OCI-LY3 (cell line): Measurements from ENCODE around the gene ATP2C1.

Experiments used
- EZH2phosphoT487 ChIP-seq: fragments of 200-600 bp; shearing (Covaris generic); IDR thresholded peaks from 2 replicates; pipeline ENCODE4 v1.6.1; 2018; ENCODE audit warnings: antibody characterized with exemption, mixed run types, low read depth
- TF ChIP-seq, protein P1 (sequence below): fragments of 200-600, 300-600 bp; sonication (generic); IDR thresholded peaks from 2 replicates; pipeline ENCODE4 v1.5.1; 2014; ENCODE audit warnings: antibody characterized with exemption, low read length, low read depth

GRCh38 chr3:130878464-130878863, 15.4 kb upstream of the ATP2C1 start:
- TF ChIP-seq, protein P1, sequence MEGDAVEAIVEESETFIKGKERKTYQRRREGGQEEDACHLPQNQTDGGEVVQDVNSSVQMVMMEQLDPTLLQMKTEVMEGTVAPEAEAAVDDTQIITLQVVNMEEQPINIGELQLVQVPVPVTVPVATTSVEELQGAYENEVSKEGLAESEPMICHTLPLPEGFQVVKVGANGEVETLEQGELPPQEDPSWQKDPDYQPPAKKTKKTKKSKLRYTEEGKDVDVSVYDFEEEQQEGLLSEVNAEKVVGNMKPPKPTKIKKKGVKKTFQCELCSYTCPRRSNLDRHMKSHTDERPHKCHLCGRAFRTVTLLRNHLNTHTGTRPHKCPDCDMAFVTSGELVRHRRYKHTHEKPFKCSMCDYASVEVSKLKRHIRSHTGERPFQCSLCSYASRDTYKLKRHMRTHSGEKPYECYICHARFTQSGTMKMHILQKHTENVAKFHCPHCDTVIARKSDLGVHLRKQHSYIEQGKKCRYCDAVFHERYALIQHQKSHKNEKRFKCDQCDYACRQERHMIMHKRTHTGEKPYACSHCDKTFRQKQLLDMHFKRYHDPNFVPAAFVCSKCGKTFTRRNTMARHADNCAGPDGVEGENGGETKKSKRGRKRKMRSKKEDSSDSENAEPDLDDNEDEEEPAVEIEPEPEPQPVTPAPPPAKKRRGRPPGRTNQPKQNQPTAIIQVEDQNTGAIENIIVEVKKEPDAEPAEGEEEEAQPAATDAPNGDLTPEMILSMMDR, result no peak
- no peak for TF ChIP-seq EZH2phosphoT487
